Osteocyte (in vitro differentiated cells): ENCODE measurements around the gene ZFYVE28. TPM values are rescaled to one million over a fixed set of nuclear protein-coding genes. Genes with fewer than 3 reads are reported as not detected.

ENCODE experiments used
- DNase-seq: peaks from one replicate; pipeline ENCODE4 v3.0.0; 2021; ENCODE audit warnings: mixed read lengths; ENCODE audit not compliant: unreplicated experiment; ENCODE audit errors: extremely low spot score
- H3K27ac Mint-ChIP-seq: one replicate; pipeline ENCODE4 v1.8.0; 2021; ENCODE audit warnings: mild to moderate bottlenecking, mixed read lengths; ENCODE audit not compliant: unreplicated experiment
- H3K27me3 Mint-ChIP-seq: one replicate; pipeline ENCODE4 v1.8.0; 2021; ENCODE audit warnings: mixed read lengths; ENCODE audit not compliant: unreplicated experiment
- H3K36me3 Mint-ChIP-seq: one replicate; pipeline ENCODE4 v1.8.0; 2021; ENCODE audit warnings: mixed read lengths; ENCODE audit not compliant: unreplicated experiment
- H3K4me1 Mint-ChIP-seq: one replicate; pipeline ENCODE4 v1.8.0; 2021; ENCODE audit warnings: mixed read lengths; ENCODE audit not compliant: unreplicated experiment
- H3K4me3 Mint-ChIP-seq: one replicate; pipeline ENCODE4 v1.8.0; 2021; ENCODE audit warnings: mild to moderate bottlenecking, moderate library complexity, mixed read lengths; ENCODE audit not compliant: unreplicated experiment
- H3K9me3 Mint-ChIP-seq: one replicate; pipeline ENCODE4 v1.8.0; 2021; ENCODE audit warnings: mixed read lengths; ENCODE audit not compliant: unreplicated experiment
- total RNA-seq: library from RNA; stranded (reverse); gene quantifications from 2 replicates; pipeline ENCODE4 v1.2.1, GENCODE V29; 2021
- TF ChIP-seq, protein P1 (sequence below): fragments of 200-600 bp; sonication (generic); IDR thresholded peaks from 2 replicates; pipeline ENCODE4 v1.5.0; 2021; ENCODE audit warnings: antibody characterized with exemption, mild to moderate bottlenecking, moderate library complexity

Gene ZFYVE28
- total RNA-seq, 1 donor from 2014 or later = 3.4 TPM

DNA sequence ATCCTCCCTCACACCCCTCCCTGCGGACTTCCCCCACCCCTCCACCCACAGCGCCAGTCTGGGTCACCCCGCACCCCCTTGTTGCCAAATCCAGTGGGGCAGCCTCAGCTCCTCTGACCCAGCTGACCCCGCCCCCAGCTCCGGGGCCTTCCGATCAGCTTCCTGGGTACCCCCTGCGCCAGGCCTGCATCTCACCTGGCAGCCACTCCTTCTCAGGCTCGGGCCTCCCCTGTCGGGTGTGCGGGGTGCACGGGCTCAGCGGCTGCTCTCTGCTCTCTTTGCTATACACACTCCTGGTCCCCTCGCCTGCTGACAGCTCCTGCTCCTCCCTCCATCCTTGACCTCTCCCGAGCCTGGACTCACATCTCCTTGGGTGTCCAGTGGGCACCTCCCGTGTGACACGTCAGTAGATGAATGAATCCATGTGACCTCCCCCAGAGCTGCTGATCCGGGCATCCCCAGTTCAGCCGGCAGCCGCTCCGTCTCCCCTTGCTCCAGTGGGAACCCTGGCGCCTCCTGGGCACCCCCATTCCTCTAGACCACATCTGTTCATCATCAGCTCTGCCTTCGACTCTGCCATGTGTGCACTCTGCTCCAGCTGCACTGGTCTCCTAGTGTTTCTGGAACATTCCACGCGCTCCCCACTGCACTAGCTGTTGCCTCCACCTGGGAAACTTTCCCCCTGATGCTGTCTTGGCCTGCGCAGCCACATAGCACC, 10.2 kb upstream of the ZFYVE28 start:
- peaks cover 8% of the 10 kb centered on the region for H3K27me3 Mint-ChIP-seq
- H3K9me3 Mint-ChIP-seq = no peaks in the 10 kb centered on the region
- TF ChIP-seq, protein P1, sequence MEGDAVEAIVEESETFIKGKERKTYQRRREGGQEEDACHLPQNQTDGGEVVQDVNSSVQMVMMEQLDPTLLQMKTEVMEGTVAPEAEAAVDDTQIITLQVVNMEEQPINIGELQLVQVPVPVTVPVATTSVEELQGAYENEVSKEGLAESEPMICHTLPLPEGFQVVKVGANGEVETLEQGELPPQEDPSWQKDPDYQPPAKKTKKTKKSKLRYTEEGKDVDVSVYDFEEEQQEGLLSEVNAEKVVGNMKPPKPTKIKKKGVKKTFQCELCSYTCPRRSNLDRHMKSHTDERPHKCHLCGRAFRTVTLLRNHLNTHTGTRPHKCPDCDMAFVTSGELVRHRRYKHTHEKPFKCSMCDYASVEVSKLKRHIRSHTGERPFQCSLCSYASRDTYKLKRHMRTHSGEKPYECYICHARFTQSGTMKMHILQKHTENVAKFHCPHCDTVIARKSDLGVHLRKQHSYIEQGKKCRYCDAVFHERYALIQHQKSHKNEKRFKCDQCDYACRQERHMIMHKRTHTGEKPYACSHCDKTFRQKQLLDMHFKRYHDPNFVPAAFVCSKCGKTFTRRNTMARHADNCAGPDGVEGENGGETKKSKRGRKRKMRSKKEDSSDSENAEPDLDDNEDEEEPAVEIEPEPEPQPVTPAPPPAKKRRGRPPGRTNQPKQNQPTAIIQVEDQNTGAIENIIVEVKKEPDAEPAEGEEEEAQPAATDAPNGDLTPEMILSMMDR = no peak

DNA sequence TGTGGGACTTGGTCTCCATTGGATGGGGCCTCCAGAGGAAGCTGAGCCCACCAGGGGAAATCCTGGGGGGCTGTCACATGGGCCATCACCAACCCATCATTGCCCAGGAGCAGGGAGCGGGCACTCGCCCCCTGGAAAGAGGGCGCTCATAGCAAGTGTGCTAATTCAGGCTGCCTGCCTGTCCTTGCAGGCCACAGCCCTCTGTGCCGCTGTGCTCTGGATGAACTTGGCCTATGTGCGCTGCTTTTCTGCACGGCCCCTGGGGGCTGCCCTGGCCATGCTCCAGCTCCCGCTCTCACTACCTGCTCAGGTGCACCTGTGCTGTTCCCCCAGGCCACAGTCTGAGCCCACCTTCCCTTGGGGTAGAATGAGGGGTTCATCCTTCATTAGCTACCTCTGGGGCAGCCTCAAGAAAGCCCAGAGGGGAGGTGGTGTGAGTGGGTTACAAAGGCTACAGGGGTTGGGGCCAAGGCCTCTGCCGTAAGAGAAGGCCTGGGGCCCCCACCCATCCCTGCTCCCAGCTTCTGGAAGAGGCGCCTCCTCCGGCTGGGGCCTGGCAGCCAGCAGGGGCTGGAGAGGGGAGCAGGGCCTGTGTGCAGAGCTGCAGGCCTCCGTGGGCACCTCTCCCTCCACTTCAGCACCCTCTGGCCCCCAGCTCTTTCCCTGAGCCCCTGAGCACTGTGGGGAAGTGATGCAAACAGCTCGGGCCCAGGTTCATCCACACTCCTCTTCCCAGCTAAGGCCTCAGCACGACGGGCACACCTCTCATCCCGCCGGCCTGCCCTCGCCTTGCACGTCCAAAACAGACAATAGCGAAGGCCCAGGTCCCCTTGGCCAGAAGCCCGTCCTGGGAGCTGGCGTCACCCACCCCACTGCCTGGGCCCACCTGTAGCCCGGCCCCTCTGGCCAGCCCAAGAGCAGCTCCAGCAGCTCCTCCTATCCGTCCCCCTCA, 9.2 kb upstream of the ZFYVE28 start:
- Mint-ChIP-seq H3K27me3 (peaks cover 13% of the 10 kb centered on the region), H3K4me3 (no peak overlapping the region), H3K9me3 (no peaks in the 10 kb centered on the region), H3K27ac (no peak overlapping the region), H3K36me3 (no peaks in the 10 kb centered on the region), H3K4me1 (no peaks in the 10 kb centered on the region)
- TF ChIP-seq, protein P1 = no peak
- no peak for DNase-seq

More for the DNA sequence above, 10.2 kb upstream of the ZFYVE28 start:
- H3K4me3 Mint-ChIP-seq = no peak overlapping the region
- DNase-seq = no peak
- no peaks in the 10 kb centered on the region for H3K36me3 Mint-ChIP-seq
- H3K27ac Mint-ChIP-seq = no peak overlapping the region
- peaks cover 3% of the 10 kb centered on the region for H3K4me1 Mint-ChIP-seq

DNA sequence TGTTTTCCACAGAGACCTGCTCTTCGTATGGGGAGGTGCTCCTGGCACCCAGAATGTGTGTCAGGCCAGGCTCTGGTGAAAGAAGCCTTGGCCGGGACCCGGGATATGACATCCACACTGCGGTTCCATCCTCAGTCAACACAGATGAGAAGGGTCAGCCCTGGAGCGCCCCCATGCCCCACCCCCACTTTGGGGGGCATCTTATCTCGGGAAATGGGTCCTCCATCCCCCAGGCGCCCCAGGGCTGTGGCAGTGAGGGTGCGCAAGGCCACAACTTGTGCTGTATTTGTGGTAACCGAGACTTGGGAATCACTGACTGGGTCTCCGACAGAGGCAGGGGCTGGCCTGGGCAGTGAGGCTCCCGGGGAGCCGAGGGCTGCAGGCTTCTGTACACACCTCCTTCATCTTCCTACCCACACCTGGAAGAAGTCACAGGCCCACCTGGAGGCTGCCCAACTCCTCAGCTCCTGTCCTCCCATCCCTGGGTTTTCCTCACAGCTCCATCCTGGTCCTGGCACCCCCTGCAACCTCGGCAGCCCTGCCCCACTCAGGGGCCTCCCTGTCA, 8.3 kb upstream of the ZFYVE28 start:
- H3K9me3 Mint-ChIP-seq = no peaks in the 10 kb centered on the region
- TF ChIP-seq, protein P1 = no peak

DNA sequence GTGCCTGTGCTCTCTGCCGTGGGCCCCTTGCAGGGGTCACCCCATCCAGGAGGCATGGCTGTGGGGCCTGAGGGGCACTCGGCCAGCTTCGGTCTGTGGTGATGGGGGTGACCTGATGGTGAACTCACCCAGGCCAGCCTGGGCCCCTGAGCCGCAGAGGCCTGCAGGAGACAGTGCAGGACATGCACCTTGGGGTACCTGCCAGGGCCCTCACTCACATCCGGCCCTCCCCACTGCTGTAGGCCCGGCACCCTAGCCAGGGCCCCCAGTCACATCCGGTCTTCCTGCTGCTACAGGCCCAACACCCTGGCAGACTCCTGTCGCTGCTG, 7.6 kb upstream of the ZFYVE28 start:
- Mint-ChIP-seq H3K27ac (no peak overlapping the region), H3K4me1 (no peaks in the 10 kb centered on the region), H3K36me3 (no peaks in the 10 kb centered on the region), H3K4me3 (no peak overlapping the region), H3K27me3 (peaks cover 24% of the 10 kb centered on the region), H3K9me3 (no peaks in the 10 kb centered on the region)
- DNase-seq = no peak
- TF ChIP-seq, protein P1 = no peak

More for the DNA sequence above, 8.3 kb upstream of the ZFYVE28 start:
- H3K4me1 Mint-ChIP-seq = no peaks in the 10 kb centered on the region
- no peaks in the 10 kb centered on the region for H3K36me3 Mint-ChIP-seq
- H3K27ac Mint-ChIP-seq = no peak overlapping the region
- DNase-seq = no peak
- H3K4me3 Mint-ChIP-seq = no peak overlapping the region
- H3K27me3 Mint-ChIP-seq = peaks cover 20% of the 10 kb centered on the region
